Ramos (cell line): ENCODE measurements around the gene NMRK1.

Experiments
- in situ Hi-C: fragments of 300-500 bp; cut with MboI; formaldehyde crosslinking; loops from one replicate; pipeline ENCODE4 v1.14.3; 2022; ENCODE audit warnings: low sequenced_read_pairs; ENCODE audit not compliant: unreplicated experiment

Gene NMRK1

GRCh38 chr9:75104607-75105006 lies 16.7 kb upstream of the NMRK1 start:
- in situ Hi-C loops = no loop called here

- in situ Hi-C loops = no loop called here
These were observed 14.3 kb upstream of the NMRK1 start for GRCh38 chr9:75102177-75102790.

DNA sequence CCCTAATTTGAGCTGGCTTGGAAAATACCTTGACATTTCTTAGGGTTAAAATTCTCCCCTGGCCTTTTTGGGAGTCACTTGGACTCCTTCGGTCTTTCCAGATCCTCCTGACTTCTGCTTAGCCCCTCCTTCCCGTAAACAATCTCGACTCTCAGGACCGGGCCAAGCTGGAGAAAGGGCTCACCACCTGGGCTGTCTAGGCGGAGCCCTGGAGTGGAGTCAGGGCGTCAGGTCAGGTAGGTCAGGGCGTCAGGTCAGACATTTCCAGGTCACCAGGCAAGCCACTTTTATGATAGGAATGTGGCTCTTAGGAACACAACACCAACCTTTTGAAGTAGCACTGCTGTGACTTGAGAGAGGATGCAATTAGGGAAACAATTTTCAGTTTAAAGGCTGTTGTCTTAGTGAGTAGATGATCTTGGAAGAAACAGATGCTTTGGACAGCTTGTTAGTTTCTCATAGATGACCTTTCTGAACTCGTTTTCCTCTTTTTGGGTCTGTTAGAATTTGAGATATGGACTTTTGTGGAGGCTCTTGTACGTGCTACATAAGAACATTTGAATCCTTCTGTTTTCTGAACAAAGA lies 13.1 kb upstream of the NMRK1 start:
- in situ Hi-C loops = no loop called here

GRCh38 chr9:75096796-75097195 lies 8.8 kb upstream of the NMRK1 start:
- in situ Hi-C loops = no loop called here

- in situ Hi-C loops = no loop called here
These were observed 4.8 kb upstream of the NMRK1 start for GRCh38 chr9:75092766-75093165.

- in situ Hi-C loops = no loop called here
These were observed 2.6 kb upstream of the NMRK1 start for GRCh38 chr9:75090579-75090978.

DNA sequence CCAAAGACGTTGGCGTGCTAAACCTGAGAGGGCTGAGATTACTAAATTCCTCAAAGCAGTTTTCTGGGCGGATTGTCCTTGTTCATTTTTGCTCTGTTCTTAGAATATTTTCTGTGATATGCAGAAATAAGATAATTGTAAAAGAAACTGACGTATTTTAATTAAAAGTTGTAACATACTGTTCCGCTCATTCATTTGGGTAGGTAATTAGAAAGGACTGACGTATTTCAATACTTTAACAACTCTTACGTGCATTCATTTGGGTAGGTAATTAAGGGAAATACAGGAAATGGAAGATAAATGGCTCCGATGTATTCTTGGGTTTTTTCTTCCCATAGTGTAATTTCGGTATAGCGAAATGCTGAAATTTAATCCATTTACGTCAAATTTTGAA lies 1.4 kb upstream of the NMRK1 start:
- in situ Hi-C loops = no loop called here

DNA sequence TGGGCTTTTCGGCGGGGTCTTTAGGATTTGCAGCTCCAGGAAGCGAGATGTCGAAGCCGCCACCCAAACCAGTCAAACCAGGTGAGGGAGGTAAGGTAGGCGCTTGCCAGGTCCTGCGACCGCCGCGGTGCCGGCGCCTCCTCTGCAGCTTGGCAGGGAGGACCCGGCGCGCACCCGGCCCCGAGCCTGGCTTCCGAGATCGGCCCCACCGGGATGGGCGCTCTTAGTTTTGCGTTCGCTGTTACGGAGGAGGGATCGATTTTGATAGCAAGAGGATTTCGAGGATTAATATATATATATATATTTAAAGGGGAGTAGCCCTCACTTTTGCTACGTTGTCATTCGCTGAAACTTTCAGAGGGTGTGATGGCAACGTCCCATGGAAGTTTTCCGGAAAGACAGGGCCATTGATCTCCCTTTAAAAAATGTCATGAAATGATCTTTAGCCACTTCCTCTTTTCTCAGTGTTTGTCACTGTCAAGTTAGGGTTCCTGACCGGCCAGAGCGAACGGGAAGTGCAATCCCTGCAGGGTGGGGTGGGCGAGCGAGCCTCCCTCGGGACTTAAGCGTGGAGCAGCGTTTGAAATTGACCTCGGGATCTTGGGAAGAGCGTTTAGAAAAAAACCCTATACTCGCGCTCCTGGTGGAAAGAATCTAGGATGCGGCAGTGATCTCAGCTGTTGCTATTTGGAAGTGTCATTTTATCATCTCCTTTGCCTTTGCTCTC lies 854 bp upstream of the NMRK1 start:
- in situ Hi-C loops = no loop called here

- in situ Hi-C loops = no loop called here
These were observed 599 bp downstream of the NMRK1 start for GRCh38 chr9:75087289-75087823.

DNA sequence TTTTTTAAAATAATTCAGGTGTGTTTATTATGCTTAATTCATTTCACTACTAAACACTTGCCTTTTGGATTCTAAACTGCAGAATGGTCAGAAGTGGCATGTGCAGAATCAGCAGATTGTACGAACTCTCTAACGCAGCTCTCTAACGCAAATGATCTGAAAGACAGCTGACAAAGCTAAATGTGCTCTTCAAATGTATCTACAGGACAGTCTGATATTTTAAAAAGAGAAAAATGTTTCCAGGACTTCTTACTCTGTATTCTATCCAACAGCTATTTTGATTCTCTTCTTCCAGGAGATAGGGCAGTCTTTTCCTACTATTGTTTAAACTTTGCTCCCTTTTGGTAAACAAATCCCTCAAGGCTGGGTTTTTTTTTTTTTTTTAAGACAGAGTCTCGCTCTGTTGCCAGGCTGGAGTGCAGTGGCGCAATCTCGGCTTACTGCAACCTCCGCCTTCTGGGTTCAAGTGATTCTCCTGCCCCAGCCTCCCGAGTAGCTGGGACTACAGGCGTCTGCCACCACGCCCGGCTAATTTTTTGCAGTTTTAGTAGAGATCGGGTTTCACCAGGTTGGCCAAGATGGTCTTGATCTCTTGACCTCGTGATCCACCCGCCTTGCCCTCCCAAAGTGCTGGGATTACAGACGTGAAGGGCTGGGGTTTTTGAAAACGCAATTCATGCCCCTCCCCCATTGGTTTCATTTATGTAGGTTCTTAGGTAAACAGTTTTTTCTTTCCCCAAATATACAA lies 1.2 kb downstream of the NMRK1 start:
- in situ Hi-C loops = no loop called here

GRCh38 chr9:75085640-75086039 lies 2.3 kb downstream of the NMRK1 start:
- in situ Hi-C loops = no loop called here

DNA sequence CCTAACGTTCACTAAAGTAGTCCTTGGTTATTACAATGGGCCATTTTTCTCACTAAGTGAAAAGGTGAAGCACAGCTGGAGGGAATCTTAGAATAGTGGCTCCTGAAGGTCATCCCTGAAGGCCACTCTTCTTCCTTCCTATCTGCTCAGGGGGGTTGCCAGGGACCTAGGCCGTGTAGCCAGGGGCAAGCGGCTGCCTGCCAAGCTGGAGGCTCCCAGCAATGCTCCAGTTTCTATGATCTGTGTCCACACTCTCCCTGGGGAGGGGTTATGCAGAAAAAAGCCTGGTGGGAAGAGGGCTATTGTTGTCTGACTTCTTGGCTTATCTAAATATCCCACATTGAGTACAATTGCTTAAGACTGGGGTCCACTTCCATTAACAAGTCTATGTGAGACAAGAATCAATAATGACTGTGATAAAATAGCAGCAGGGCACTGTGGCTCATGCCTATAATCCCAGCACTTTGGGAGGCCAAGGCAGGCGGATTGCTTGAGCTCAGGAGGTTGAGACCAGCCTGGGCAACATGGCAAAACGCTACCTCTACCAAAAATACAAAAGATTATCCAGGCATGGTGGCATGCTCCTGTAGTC lies 3.8 kb downstream of the NMRK1 start:
- in situ Hi-C loops = no loop called here

- in situ Hi-C loops = no loop called here
These were observed 4.6 kb downstream of the NMRK1 start for GRCh38 chr9:75083188-75083970.

GRCh38 chr9:75081632-75082031 lies 6.3 kb downstream of the NMRK1 start:
- in situ Hi-C loops = no loop called here

DNA sequence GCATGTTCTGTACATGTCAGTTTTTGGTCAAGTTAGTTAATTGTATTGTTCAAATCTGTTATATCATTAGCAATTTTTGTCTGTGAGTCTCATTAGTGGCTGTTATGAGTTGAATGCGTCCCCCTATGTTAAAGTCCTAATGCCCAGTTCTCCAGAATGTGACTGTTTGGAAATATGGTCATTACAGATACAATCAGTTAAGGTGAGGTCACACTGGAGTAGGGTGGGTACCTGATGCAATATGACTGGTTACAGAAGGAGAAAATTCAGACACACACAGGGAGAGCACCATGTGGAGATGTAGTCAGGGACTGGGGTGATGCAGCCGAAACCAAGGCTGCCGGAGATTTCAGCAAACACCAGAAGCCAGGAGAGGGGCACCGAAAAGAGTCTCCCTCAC lies 15.1 kb downstream of the NMRK1 start:
- in situ Hi-C loops = no loop called here

GRCh38 chr9:75071530-75072122 lies 16.3 kb downstream of the NMRK1 start:
- in situ Hi-C loops = no loop called here

GRCh38 chr9:75069171-75069570 lies 18.8 kb downstream of the NMRK1 start:
- in situ Hi-C loops = no loop called here

DNA sequence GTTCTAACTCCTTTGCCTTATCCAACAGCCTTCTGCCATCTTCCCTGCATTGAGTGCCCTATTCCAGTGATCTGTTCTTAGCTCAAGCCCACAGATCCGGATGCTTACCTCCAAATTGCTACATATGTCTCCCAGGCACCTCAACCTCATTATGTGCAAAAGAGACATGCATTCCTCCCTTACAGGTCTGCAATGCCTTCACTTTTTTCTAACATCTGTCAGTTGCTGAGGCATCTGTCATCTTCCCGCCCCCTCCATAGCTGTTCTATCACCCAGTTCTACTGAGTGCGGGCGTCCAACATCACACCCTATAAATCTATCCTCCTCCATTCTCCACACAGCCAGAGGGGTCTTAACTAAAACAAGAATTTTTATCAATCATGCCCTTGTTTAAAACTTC lies 20.1 kb downstream of the NMRK1 start:
- in situ Hi-C loops = no loop called here

DNA sequence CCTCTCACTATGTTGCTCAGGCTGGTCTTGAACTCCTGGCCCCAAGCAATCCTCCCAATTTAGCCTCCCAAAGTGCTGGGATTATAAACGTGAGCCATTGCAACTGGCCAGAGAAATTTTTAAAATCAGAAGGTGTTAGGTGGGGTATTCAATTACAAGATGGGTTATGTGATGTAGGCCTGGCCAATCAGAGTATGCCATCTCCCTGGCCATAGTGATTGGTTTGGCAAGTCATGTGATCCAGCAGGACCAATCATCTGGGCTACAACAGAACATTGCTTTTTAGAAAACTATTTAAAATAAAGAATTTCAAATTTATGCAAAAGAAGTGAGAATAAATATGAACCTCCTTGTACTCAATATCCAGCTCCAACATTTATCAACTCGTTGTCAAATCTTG lies 22.4 kb downstream of the NMRK1 start:
- in situ Hi-C loops = no loop called here
